ENCODE results near the gene AGK.

Gene AGK

DNA sequence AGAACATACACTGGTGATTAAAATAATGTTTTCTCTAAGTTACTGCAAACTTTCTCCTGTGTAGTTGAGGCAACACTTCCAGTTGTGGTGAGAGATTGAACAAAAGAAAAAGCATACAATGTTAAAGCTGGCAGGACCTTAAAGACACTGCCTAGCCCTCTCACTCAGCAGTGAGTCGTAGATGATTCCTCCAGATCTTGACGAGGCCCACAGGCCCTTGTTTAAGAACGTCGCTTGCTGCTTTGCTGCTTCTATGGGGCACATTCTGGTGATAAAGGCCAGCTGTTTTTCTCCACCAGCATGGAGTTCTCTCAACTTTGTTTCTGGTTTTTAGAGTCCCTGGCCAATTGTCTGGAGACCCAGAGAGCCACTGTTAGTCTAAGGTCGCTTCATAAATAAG, 153.5 kb downstream of the AGK start:
- Histone ChIP-seq H3K36me3 (ENCODE audit: control insufficient read depth, insufficient read depth, low read length) (no peaks in the 10 kb centered on the region), H3K4me3 (ENCODE audit: insufficient read depth, low read depth, low read length, poor library complexity, severe bottlenecking) (no peak overlapping the region), H3K9me3 (ENCODE audit: control insufficient read depth, low read length) (no peaks in the 10 kb centered on the region), H3K27me3 (replicated peaks; ENCODE audit: control insufficient read depth, insufficient read depth, low read length, poor library complexity, severe bottlenecking) (no peaks in the 10 kb centered on the region), H3K27ac (ENCODE audit: insufficient read depth, low read length, poor library complexity, severe bottlenecking) (no peak overlapping the region), H3K4me1 (ENCODE audit: control insufficient read depth, insufficient read depth, low read length, poor library complexity, severe bottlenecking) (peaks cover 8% of the 10 kb centered on the region)
- DNase-seq = no peak

All from effector memory CD4-positive, alpha-beta T cell (primary cell).